BLaER1 treated with 17β-estradiol and CSF1 and Interleukin-3, amounts not matched to agents 10 nM and 100 nM (cell line): ENCODE data around the gene SNAPC2.
A peak's percentile ranks its signal among the peaks of the same experiment; 100 is the strongest.
"Not testable (repeated sequence)": the region's sequence is repeated elsewhere in the genome, so short reads cannot be mapped to it uniquely, and the experiment has no call there.

Experiments
- H3K27ac ChIP-seq, 11 experiments: shearing (Covaris generic); formaldehyde crosslinking; 2 replicates each; pipeline ENCODE4 v1.8.1; 2022
- H3K27me3 ChIP-seq, 11 experiments: shearing (Covaris generic); formaldehyde crosslinking; 2 replicates each; pipeline ENCODE4 v1.8.1; 2022
- H3K36me3 ChIP-seq, 11 experiments: shearing (Covaris generic); formaldehyde crosslinking; 2 replicates each; pipeline ENCODE4 v1.8.1; 2022
- H3K4me1 ChIP-seq, 10 experiments: shearing (Covaris generic); formaldehyde crosslinking; 2 replicates each; pipeline ENCODE4 v1.8.1; 2022
- H3K4me2 ChIP-seq, 11 experiments: shearing (Covaris generic); formaldehyde crosslinking; 2 replicates each; pipeline ENCODE4 v1.8.1; 2022
- H3K4me3 ChIP-seq, 10 experiments: shearing (Covaris generic); formaldehyde crosslinking; 2 replicates each; pipeline ENCODE4 v1.8.1; 2022
- H3K9ac ChIP-seq, 11 experiments: shearing (Covaris generic); formaldehyde crosslinking; 2 replicates each; pipeline ENCODE4 v1.8.1; 2022
- H3K9me3 ChIP-seq, 11 experiments: shearing (Covaris generic); formaldehyde crosslinking; replicated peaks in 1 of 11; 2 replicates each; pipeline ENCODE4 v1.8.1; 2022
- H4K20me1 ChIP-seq, 11 experiments: shearing (Covaris generic); formaldehyde crosslinking; 2 replicates each; pipeline ENCODE4 v1.8.1; 2022
- Cebpa-rat ChIP-seq, 11 experiments: shearing (Covaris generic); IDR thresholded peaks; 2 replicates each; pipeline ENCODE4 v1.8.1; 2022

SNAPC2 gene

GRCh38 chr19:7959211-7959610, 39.1 kb downstream of the SNAPC2 start:
- Histone ChIP-seq H3K36me3 (peaks cover 57 to 78% (median 66%) of the 10 kb centered on the region in 11 experiments), H3K27ac (0 out of 22 replicates have a peak overlapping the region, but pooled peaks of 1 of the 11 experiments have one; percentile 3), H4K20me1 (peaks cover 0 to 61% (median 19%) of the 10 kb centered on the region in 11 experiments; a peak in 12 of 22 replicates), H3K4me3 (no peak overlapping the region), H3K9me3 (no peaks in the 10 kb centered on the region), H3K4me1 (peaks cover 0 to 26% (median 17%) of the 10 kb centered on the region in 10 experiments; a peak in 18 of 20 replicates), H3K9ac (peak overlapping the region in 1 of 11 experiments; percentile 5; a peak in 1 of 22 replicates), H3K4me2 (peak overlapping the region in 4 of 11 experiments; percentile 3 to 47 (median 13); a peak in 3 of 22 replicates), H3K27me3 (no peaks in the 10 kb centered on the region)
- no peak for TF ChIP-seq Cebpa-rat (IDR thresholded peaks at IDR 0.05)

- not testable (repeated sequence) for H3K27ac ChIP-seq, H3K27me3 ChIP-seq, H3K9ac ChIP-seq, H3K9me3 ChIP-seq, H3K4me2 ChIP-seq, H3K4me3 ChIP-seq
- Histone ChIP-seq H4K20me1 (peaks cover 0 to 80% (median 29%) of the 10 kb centered on the region in 11 experiments; a peak in 13 of 22 replicates), H3K4me1 (peaks cover 0 to 24% (median 17%) of the 10 kb centered on the region in 10 experiments; a peak in 18 of 20 replicates), H3K36me3 (peaks cover 75 to 93% (median 85%) of the 10 kb centered on the region in 11 experiments)
Observed at GRCh38 chr19:7961082-7961481, 40.9 kb downstream of the SNAPC2 start.

DNA sequence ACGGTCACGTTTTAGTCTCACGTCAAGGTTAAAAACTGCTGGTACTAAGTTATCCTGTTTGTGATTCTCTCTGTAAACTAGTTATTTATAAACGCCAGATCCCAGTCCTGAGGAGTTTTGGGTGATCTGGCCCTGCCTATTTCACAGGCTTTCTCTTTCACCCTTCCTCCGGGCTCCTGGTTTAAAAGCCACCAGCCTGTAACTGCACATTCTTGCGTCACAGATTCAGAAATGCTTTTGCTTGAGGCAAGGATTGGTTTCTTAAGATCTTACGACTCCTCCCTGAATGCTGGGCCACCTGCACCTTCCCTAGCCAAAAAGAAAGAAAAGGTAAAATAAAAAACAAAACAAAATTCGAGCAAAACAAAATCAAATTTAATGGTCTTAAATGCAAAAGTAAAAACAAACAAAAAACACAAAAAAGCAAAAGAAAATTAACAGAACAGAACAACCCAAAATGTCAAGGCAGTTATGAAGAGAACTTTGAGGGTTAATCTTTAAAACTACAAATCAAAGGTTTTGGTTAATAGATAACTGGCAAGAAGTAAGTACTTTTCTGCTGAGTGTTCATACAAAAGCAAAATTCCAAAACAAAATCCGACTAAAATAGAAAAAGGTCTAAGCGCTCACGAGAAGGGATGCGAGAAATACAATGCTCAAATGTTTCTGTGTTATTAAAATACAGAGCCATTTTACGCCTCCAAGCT, 41.9 kb downstream of the SNAPC2 start:
- Histone ChIP-seq H4K20me1 (peaks cover 0 to 89% (median 38%) of the 10 kb centered on the region in 11 experiments; a peak in 14 of 22 replicates), H3K4me2 (no peak overlapping the region), H3K27me3 (no peaks in the 10 kb centered on the region), H3K4me3 (no peak overlapping the region), H3K36me3 (peaks cover 85 to 98% (median 92%) of the 10 kb centered on the region in 11 experiments), H3K27ac (no peak overlapping the region; a peak in 1 of 22 replicates), H3K9ac (no peak overlapping the region), H3K4me1 (peaks cover 0 to 24% (median 17%) of the 10 kb centered on the region in 10 experiments; a peak in 18 of 20 replicates), H3K9me3 (no peaks in the 10 kb centered on the region)
- peak in 2 of 11 experiments; percentile 27 to 64; a peak in 3 of 22 replicates for TF ChIP-seq Cebpa-rat (IDR thresholded peaks at IDR 0.05)

- peaks cover 0 to 19% (median 11%) of the 10 kb centered on the region in 10 experiments; a peak in 16 of 20 replicates for H3K4me1 ChIP-seq
Observed at GRCh38 chr19:7962644-7963268, 42.6 kb downstream of the SNAPC2 start.

DNA sequence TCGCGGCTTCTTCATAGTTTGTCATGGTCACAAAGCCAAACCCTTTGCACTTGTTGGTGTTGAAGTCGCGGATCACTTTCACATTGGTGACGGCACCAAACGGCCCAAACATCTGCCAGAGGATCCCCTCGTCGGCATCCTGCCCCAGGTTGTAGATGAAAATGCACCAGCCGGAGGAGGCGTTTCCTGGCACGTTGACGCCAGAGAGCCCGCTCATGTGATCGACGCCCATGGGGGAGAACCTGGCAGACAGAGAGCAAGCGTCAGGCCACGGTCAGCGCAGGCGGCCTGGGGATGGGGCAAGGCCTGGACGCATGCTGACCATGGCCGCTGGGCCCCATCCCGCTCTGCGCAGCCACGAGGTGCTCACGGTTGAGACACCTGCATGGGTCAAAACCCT, 43.4 kb downstream of the SNAPC2 start:
- no peak for TF ChIP-seq Cebpa-rat (IDR thresholded peaks at IDR 0.05)
- H3K4me3 ChIP-seq = no peak overlapping the region
- H3K27me3 ChIP-seq = no peaks in the 10 kb centered on the region
- H3K27ac ChIP-seq = no peak overlapping the region
- H3K9me3 ChIP-seq = no peaks in the 10 kb centered on the region
- no peak overlapping the region for H3K4me2 ChIP-seq
- H3K36me3 ChIP-seq = peaks cover 91 to 99% (median 94%) of the 10 kb centered on the region in 11 experiments
- H3K4me1 ChIP-seq = peaks cover 0 to 13% (median 9%) of the 10 kb centered on the region in 10 experiments; a peak in 13 of 20 replicates
- no peak overlapping the region for H3K9ac ChIP-seq
- peaks cover 0 to 92% (median 36%) of the 10 kb centered on the region in 11 experiments; a peak in 16 of 22 replicates for H4K20me1 ChIP-seq

More at GRCh38 chr19:7962644-7963268, 42.6 kb downstream of the SNAPC2 start:
- no peak for TF ChIP-seq Cebpa-rat (IDR thresholded peaks at IDR 0.05)
- H4K20me1 ChIP-seq = peaks cover 0 to 91% (median 36%) of the 10 kb centered on the region in 11 experiments; a peak in 14 of 22 replicates
- no peak overlapping the region for H3K9ac ChIP-seq
- H3K9me3 ChIP-seq = no peaks in the 10 kb centered on the region
- no peak overlapping the region for H3K27ac ChIP-seq
- H3K4me3 ChIP-seq = no peak overlapping the region
- peaks cover 90 to 99% (median 94%) of the 10 kb centered on the region in 11 experiments for H3K36me3 ChIP-seq
- no peak overlapping the region for H3K4me2 ChIP-seq
- no peaks in the 10 kb centered on the region for H3K27me3 ChIP-seq

GRCh38 chr19:7965259-7965841, 45.2 kb downstream of the SNAPC2 start:
- H3K27me3 ChIP-seq = no peaks in the 10 kb centered on the region
- TF ChIP-seq Cebpa-rat (IDR thresholded peaks at IDR 0.05) = no peak
- no peak overlapping the region for H3K4me2 ChIP-seq
- no peak overlapping the region for H3K27ac ChIP-seq
- H3K9ac ChIP-seq = 0 out of 22 replicates have a peak overlapping the region, but pooled peaks of 1 of the 11 experiments have one; percentile 4
- H3K9me3 ChIP-seq = no peaks in the 10 kb centered on the region
- H3K36me3 ChIP-seq = peaks cover 92 to 100% (median 100%) of the 10 kb centered on the region in 11 experiments
- peaks cover 0 to 98% (median 51%) of the 10 kb centered on the region in 11 experiments; a peak in 19 of 22 replicates for H4K20me1 ChIP-seq
- H3K4me3 ChIP-seq = no peak overlapping the region
- no peaks in the 10 kb centered on the region for H3K4me1 ChIP-seq

GRCh38 chr19:7965921-7966665, 46.0 kb downstream of the SNAPC2 start:
- Histone ChIP-seq H3K36me3 (peaks cover 87 to 100% (median 100%) of the 10 kb centered on the region in 11 experiments), H3K27me3 (no peaks in the 10 kb centered on the region), H3K9ac (no peak overlapping the region)

More at GRCh38 chr19:7965921-7966665, 46.0 kb downstream of the SNAPC2 start:
- H4K20me1 ChIP-seq = peaks cover 3 to 98% (median 59%) of the 10 kb centered on the region in 11 experiments; a peak in 21 of 22 replicates
- H3K27ac ChIP-seq = no peak overlapping the region
- H3K4me2 ChIP-seq = no peak overlapping the region
- no peak for TF ChIP-seq Cebpa-rat (IDR thresholded peaks at IDR 0.05)
- H3K4me1 ChIP-seq = no peaks in the 10 kb centered on the region
- H3K4me3 ChIP-seq = no peak overlapping the region
- H3K9me3 ChIP-seq = no peaks in the 10 kb centered on the region
